Upper lobe of right lung (tissue), 1 donor: ENCODE data around the gene TRMT2A. TPM values are rescaled to one million over a fixed set of nuclear protein-coding genes. Genes with fewer than 3 reads are reported as not detected.

Source experiments
- ATAC-seq: fragments of 200-7000 bp; cut with Tn5 transposase; one replicate; pipeline ENCODE4 v1.9.1; 2020; ENCODE audit warnings: mild to moderate bottlenecking, moderate library complexity
- DNase-seq: peaks from one replicate; pipeline ENCODE4 v3.0.0-alpha.2; 2020
- H3K27ac ChIP-seq: fragments of 200-600 bp; one replicate; pipeline ENCODE4 v1.8.0; 2022
- H3K27me3 ChIP-seq: fragments of 200-600 bp; one replicate; pipeline ENCODE4 v1.8.0; 2022; ENCODE audit warnings: mild to moderate bottlenecking
- H3K36me3 ChIP-seq: fragments of 200-600 bp; one replicate; pipeline ENCODE4 v1.8.0; 2022
- H3K4me1 ChIP-seq: fragments of 200-600 bp; one replicate; pipeline ENCODE4 v1.8.0; 2022
- H3K4me3 ChIP-seq: fragments of 200-600 bp; one replicate; pipeline ENCODE4 v1.8.0; 2022; ENCODE audit warnings: mild to moderate bottlenecking
- H3K9me3 ChIP-seq: fragments of 200-600 bp; one replicate; pipeline ENCODE4 v1.8.0; 2022
- intact Hi-C: fragments of 100-400 bp; cut with DNase I; formaldehyde crosslinking; loops from one replicate; pipeline ENCODE4 v1.11.0; 2022
- total RNA-seq: library from RNA; stranded (reverse); fragmentation: NEBNext Ultra II Directional; extraction: Animal tissue kit (Norgen Biotek cat#: 25700); gene quantifications from one replicate; pipeline ENCODE4 v1.2.1, GENCODE V29; 2021
- TF ChIP-seq, protein P1 (sequence below): fragments of 200-600 bp; IDR thresholded peaks from one replicate; pipeline ENCODE4 v1.8.0; 2022; ENCODE audit warnings: antibody characterized with exemption
- donor health status: DM: no; HTN: yes; CAD: no; lungs with severe emphysema.

Gene TRMT2A
- total RNA-seq, 1 donor from 2014 or later = 53.8 TPM

DNA sequence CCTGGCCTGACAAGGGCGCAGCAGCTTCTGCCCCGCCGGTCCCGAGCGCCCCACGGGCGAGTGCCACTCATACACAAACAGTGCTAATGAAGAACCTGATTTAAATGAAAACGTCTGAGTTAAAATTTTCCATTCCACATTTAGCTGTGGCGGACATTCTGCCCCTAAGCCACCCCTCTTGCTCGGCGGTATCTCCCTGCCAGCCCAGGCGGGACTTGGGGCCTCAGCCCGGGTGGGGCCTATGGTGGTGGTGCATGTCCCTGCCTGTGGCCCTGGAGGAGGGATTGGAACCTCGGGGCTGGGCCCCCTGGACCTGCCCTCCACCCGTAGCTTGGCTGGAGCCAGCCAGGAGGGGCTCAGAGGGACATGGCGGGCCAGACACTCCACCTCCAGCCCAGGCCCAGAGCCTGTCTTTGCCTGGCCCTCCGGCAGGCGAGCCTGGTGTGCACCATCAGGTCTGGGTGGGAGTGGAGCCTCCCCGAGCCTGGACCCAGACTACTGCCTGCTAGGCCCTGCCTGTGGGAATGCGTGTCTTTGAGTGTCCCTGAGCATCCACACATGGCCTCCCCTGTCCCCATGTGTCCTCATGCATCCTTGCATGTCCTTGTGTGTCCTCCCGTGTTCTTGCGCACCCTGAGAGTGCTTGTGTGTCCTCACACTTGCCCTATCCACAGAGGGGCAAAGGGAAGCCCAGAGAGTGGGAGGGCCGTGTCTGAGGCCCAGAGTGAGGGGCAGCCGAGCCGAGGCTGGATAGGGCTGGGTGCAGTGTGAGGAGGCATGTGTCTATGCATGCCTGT lies 19.0 kb upstream of the TRMT2A start:
- Histone ChIP-seq H3K27ac (no peak overlapping the region), H3K4me3 (no peak overlapping the region), H3K4me1 (peaks cover 54% of the 10 kb centered on the region), H3K27me3 (no peaks in the 10 kb centered on the region), H3K9me3 (no peaks in the 10 kb centered on the region), H3K36me3 (no peaks in the 10 kb centered on the region)
- no peak for ATAC-seq
- intact Hi-C loops = no loop called here
- TF ChIP-seq, protein P1, sequence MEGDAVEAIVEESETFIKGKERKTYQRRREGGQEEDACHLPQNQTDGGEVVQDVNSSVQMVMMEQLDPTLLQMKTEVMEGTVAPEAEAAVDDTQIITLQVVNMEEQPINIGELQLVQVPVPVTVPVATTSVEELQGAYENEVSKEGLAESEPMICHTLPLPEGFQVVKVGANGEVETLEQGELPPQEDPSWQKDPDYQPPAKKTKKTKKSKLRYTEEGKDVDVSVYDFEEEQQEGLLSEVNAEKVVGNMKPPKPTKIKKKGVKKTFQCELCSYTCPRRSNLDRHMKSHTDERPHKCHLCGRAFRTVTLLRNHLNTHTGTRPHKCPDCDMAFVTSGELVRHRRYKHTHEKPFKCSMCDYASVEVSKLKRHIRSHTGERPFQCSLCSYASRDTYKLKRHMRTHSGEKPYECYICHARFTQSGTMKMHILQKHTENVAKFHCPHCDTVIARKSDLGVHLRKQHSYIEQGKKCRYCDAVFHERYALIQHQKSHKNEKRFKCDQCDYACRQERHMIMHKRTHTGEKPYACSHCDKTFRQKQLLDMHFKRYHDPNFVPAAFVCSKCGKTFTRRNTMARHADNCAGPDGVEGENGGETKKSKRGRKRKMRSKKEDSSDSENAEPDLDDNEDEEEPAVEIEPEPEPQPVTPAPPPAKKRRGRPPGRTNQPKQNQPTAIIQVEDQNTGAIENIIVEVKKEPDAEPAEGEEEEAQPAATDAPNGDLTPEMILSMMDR = no peak
- DNase-seq = no peak

DNA sequence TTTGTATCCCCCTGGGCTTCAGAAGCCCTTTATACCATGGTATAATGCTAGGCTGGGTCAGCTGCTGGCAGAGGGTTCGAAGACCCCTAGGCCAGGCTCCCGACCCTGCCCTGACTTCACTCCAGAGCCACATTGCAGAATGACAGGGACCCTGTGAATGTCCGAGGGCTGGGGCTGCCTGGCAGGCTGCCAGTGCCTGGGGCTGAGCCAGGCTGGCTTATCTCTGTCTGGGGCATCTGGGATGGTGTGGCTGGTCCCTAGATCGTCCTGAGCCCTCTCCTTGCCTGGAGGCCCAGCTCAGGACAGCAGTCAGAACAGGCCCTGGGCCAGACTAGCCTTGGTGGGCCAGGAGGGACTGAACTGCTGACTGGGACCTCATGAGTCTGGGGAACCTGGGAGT lies 18.2 kb upstream of the TRMT2A start:
- H3K4me3 ChIP-seq = no peak overlapping the region
- intact Hi-C loops = no loop called here
- no peaks in the 10 kb centered on the region for H3K9me3 ChIP-seq
- no peaks in the 10 kb centered on the region for H3K27me3 ChIP-seq
- no peak for ATAC-seq
- DNase-seq = no peak
- H3K4me1 ChIP-seq = peaks cover 54% of the 10 kb centered on the region
- H3K36me3 ChIP-seq = no peaks in the 10 kb centered on the region
- H3K27ac ChIP-seq = no peak overlapping the region
- TF ChIP-seq, protein P1 = no peak

DNA sequence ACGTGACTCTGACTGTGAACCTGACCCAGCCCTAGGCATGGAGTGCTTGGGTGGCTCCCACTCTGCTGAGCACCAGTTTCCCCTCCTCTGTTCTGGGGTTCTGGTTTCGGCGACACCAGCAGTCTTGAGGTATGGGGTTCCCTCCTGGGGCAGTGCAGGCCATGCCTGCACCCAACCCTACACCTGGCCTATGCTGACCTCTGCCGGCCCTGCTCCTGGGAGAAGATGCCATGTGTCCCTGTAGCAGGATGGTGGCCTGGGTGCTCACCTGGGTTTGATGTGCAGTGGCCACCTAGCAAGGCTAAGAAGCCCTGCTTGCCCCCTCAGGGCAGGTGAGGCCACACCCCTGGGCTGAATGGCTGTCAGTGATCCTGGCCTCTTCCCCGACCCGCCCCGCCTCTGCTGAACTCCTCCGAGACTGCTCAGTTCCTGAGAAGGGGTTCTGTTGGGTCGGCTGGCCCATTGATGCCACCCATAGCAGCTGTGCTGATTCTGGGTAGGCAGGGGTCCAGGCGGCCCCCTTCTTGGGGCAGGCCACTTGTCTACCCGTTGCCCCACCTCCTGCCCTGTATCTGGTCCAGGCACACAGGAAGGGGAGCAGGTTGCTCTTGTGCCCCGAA lies 17.0 kb upstream of the TRMT2A start:
- Histone ChIP-seq H3K36me3 (no peaks in the 10 kb centered on the region), H3K4me1 (peaks cover 54% of the 10 kb centered on the region), H3K4me3 (no peak overlapping the region), H3K27me3 (no peaks in the 10 kb centered on the region), H3K9me3 (no peaks in the 10 kb centered on the region), H3K27ac (no peak overlapping the region)
- no peak for ATAC-seq
- no peak for DNase-seq
- TF ChIP-seq, protein P1 = no peak
- intact Hi-C loops = no loop called here

DNA sequence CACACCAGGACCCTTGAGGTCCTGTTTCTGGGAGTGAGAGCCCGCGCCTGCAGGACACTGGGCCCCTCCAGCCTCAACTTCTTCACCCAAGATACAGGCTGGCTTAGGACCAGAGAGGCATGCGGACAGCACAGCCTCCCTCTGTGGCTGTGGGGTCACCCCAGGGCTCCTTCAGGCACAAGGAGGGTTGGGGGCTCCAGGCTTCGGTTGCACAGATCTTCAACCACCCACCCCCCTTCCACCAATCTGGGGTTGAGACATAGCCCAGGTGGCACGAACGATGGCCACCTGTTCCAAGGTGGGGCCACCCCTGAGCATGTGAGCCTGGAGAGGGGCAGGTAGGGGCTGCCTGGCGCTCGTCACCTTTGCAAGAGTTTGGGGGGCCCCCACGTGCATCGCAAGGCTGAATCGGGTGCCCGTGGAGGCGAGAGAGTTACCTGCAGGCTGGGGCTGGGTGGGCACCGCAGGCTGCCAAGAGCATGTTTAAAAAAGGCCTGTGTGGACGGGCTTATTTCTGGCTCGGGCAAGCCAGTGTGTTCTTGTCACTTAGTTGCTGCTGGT lies 15.7 kb upstream of the TRMT2A start:
- intact Hi-C loops = no loop called here
- no peaks in the 10 kb centered on the region for H3K9me3 ChIP-seq
- H3K4me3 ChIP-seq = peak overlapping the region; percentile 92
- no peaks in the 10 kb centered on the region for H3K36me3 ChIP-seq
- DNase-seq = no peak
- no peak for ATAC-seq
- peaks cover 47% of the 10 kb centered on the region for H3K4me1 ChIP-seq
- TF ChIP-seq, protein P1 = no peak
- peak overlapping the region; percentile 68 for H3K27ac ChIP-seq
- no peaks in the 10 kb centered on the region for H3K27me3 ChIP-seq

DNA sequence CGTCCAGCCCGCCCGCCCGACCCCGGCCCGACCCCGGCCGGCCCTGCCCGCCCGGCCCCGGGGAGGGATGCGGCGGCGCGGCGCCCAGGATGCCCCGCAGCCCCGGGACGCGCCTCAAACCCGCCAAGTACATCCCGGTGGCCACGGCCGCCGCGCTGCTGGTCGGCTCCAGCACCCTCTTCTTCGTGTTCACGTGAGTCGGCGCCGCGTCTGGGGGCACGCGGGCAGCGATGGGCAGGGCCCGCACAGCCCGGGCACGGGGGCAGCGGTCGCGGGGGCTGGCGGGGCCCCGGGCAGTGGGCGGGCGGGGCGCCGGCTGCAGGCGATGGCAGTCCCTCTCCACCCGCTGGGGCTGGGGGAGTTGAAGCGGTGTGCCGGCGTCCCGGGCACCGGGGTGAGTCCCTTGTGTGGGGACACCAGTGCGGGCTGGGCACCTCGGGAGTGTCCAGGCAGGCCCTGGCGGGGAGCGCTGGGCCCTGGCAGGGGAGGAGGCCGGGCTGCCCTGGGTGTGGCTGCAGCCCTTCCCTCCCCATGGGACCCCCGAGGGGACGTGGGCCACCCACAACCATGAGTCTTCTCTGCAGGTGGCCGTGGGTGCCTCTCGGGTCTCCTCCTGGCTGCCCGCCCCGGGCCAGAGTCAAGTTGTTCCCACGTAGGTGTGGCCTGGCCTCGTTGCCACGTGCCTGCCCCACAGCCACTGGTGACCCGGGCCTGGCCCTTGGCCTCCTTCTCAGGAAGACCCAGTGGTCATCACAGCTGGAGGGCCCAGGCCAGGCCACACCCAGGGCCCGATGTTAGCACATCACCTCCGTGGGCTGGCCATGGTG lies 15.0 kb upstream of the TRMT2A start:
- Histone ChIP-seq H3K27ac (peak overlapping the region; percentile 68), H3K9me3 (no peaks in the 10 kb centered on the region), H3K27me3 (no peaks in the 10 kb centered on the region), H3K4me3 (peak overlapping the region; percentile 92), H3K36me3 (peaks cover 2% of the 10 kb centered on the region), H3K4me1 (peaks cover 40% of the 10 kb centered on the region)
- DNase-seq (peak; percentile 86), ATAC-seq (peak; percentile 54)
- intact Hi-C loops = no loop called here
- TF ChIP-seq, protein P1 = no peak
